ENCODE data around the gene RAI14. TPM values are rescaled to one million over a fixed set of nuclear protein-coding genes. Genes with fewer than 3 reads are reported as not detected.

RAI14 gene
- total RNA-seq, 2 experiments from 2014 or later, result 1.1 to 2.3 TPM

- no peak overlapping the region for H3K27ac Mint-ChIP-seq
- POLR2A ChIA-PET, result no interaction called here
- peaks cover 7% of the 10 kb centered on the region for H3K27me3 Mint-ChIP-seq
- intact Hi-C loops (cut with micrococcal nuclease), result no loop called here
- H3K4me3 Mint-ChIP-seq, result no peak overlapping the region
- no peaks in the 10 kb centered on the region for H3K36me3 Mint-ChIP-seq (ENCODE audit: low read depth)
- CTCF ChIA-PET, result no interaction called here
- H3K4me1 Mint-ChIP-seq (ENCODE audit: low read depth), result no peaks in the 10 kb centered on the region
- TF ChIP-seq CTCF (IDR thresholded peaks at IDR 0.05), result no peak
- DNase-seq (no peak), ATAC-seq (no peak)
- H3K9me3 Mint-ChIP-seq, result no peaks in the 10 kb centered on the region
Measured at GRCh38 chr5:34847056-34847455, 190.9 kb downstream of the RAI14 start.

GRCh38 chr5:34847552-34847951 is 191.4 kb downstream of the RAI14 start:
- ATAC-seq, result no peak
- Mint-ChIP-seq H3K27ac (no peak overlapping the region), H3K27me3 (peaks cover 7% of the 10 kb centered on the region), H3K9me3 (no peaks in the 10 kb centered on the region), H3K4me1 (ENCODE audit: low read depth) (no peaks in the 10 kb centered on the region), H3K4me3 (no peak overlapping the region), H3K36me3 (ENCODE audit: low read depth) (no peaks in the 10 kb centered on the region)
- ChIA-PET POLR2A (no interaction called here), CTCF (no interaction called here)
- intact Hi-C loops (cut with micrococcal nuclease), result no loop called here
- TF ChIP-seq CTCF (IDR thresholded peaks at IDR 0.05), result no peak
- DNase-seq, result no peak

- H3K4me1 Mint-ChIP-seq (ENCODE audit: low read depth), result no peaks in the 10 kb centered on the region
- H3K27ac Mint-ChIP-seq, result no peak overlapping the region
- peaks cover 9% of the 10 kb centered on the region for H3K27me3 Mint-ChIP-seq
- ChIA-PET CTCF (interaction anchor here (1.0 to 1.3 kb wide), 3 partner anchors 9 to 374 kb away, joined by 3 read pairs; partner anchors contain the start of gene TTC23L), POLR2A (interaction anchor here (0.6 kb wide), 1 partner anchor 66 kb away, joined by 3 read pairs; no protein-coding TSS in a partner anchor)
- TF ChIP-seq CTCF (IDR thresholded peaks at IDR 0.05), result no peak
- H3K9me3 Mint-ChIP-seq, result no peaks in the 10 kb centered on the region
- no peaks in the 10 kb centered on the region for H3K36me3 Mint-ChIP-seq (ENCODE audit: low read depth)
- no peak overlapping the region for H3K4me3 Mint-ChIP-seq
- ATAC-seq, result no peak
- DNase-seq, result no peak
- intact Hi-C loops (cut with micrococcal nuclease), result no loop called here
Measured at GRCh38 chr5:34848230-34848629, 192.1 kb downstream of the RAI14 start.

- intact Hi-C loops (cut with micrococcal nuclease), result no loop called here
- no peak for ATAC-seq
- CTCF ChIA-PET, result interaction anchor here (1.0 to 2.0 kb wide), 5 partner anchors 10 to 375 kb away, joined by 3 to 5 read pairs (median 3); partner anchors contain the start of gene TTC23L
Measured at GRCh38 chr5:34849253-34849652, 193.1 kb downstream of the RAI14 start.

More at GRCh38 chr5:34849253-34849652, 193.1 kb downstream of the RAI14 start:
- POLR2A ChIA-PET, result interaction anchor here (0.6 kb wide), 1 partner anchor 43 kb away, joined by 3 read pairs; no protein-coding TSS in a partner anchor
- Mint-ChIP-seq H3K27me3 (peaks cover 10% of the 10 kb centered on the region), H3K9me3 (no peaks in the 10 kb centered on the region), H3K4me3 (no peak overlapping the region), H3K36me3 (ENCODE audit: low read depth) (no peaks in the 10 kb centered on the region), H3K27ac (no peak overlapping the region), H3K4me1 (ENCODE audit: low read depth) (no peaks in the 10 kb centered on the region)
- DNase-seq, result no peak
- TF ChIP-seq CTCF (IDR thresholded peaks at IDR 0.05), result no peak

All from activated CD8-positive, alpha-beta T cell treated with anti-CD3 and anti-CD28 coated beads for 36 hours (primary cell).